Measurements from ENCODE around the gene ZG16. TPM values are rescaled to one million over a fixed set of nuclear protein-coding genes. Genes with fewer than 3 reads are reported as not detected.

ZG16 gene
- total RNA-seq, 1 donor = not detected

GRCh38 chr16:29815793-29816693, 38.0 kb downstream of the ZG16 start, which contains the start of gene PAGR1:
Gene PAGR1, plus strand, starts transcription at chr16:29816152. Its CDS starts 374 bp downstream, at chr16:29816526.
- H3K4me3 ChIP-seq (ENCODE audit: low read length) = peak within 1 kb of the TSS; percentile 88

DNA sequence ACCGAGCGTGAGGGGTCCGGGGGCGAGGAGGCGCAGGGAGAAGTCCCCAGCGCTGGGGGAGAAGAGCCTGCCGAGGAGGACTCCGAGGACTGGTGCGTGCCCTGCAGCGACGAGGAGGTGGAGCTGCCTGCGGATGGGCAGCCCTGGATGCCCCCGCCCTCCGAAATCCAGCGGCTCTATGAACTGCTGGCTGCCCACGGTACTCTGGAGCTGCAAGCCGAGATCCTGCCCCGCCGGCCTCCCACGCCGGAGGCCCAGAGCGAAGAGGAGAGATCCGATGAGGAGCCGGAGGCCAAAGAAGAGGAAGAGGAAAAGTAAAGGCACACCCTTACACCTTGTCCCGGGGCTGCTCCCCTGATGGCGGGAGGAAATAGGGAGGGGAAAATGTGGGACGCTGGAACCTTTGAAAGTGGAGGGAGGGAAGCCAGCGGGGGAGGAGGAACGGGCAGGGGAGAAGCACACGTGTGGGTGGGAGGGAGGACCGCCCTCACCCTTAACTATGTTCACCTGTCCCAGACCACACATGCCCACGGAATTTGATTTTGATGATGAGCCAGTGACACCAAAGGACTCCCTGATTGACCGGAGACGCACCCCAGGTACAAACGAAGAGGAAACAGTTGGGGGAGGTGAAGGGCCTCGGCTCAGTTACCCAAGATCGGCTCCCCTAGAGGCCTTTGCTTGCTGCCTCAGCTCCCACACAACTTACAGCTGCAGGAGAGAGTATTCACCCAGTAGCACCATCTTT, 38.8 kb downstream of the ZG16 start:
- Histone ChIP-seq H3K27me3 (ENCODE audit: insufficient read depth, low read length) (peaks cover 6% of the 10 kb centered on the region), H3K9me3 (ENCODE audit: low read depth, low read length) (no peaks in the 10 kb centered on the region), H3K4me1 (ENCODE audit: insufficient read depth, low read length) (peaks cover 66% of the 10 kb centered on the region), H3K4me3 (ENCODE audit: low read length) (peak overlapping the region; percentile 88)

More at GRCh38 chr16:29815793-29816693, 38.0 kb downstream of the ZG16 start, which contains the start of gene PAGR1:
- Histone ChIP-seq H3K27me3 (ENCODE audit: insufficient read depth, low read length) (peaks cover 6% of the 10 kb centered on the region), H3K4me1 (ENCODE audit: insufficient read depth, low read length) (peaks cover 66% of the 10 kb centered on the region), H3K9me3 (ENCODE audit: low read depth, low read length) (no peaks in the 10 kb centered on the region)

GRCh38 chr16:29818082-29818481, 40.0 kb downstream of the ZG16 start:
- Histone ChIP-seq H3K9me3 (ENCODE audit: low read depth, low read length) (no peaks in the 10 kb centered on the region), H3K4me3 (ENCODE audit: low read length) (no peak overlapping the region), H3K27me3 (ENCODE audit: insufficient read depth, low read length) (no peaks in the 10 kb centered on the region), H3K4me1 (ENCODE audit: insufficient read depth, low read length) (peaks cover 73% of the 10 kb centered on the region)

DNA sequence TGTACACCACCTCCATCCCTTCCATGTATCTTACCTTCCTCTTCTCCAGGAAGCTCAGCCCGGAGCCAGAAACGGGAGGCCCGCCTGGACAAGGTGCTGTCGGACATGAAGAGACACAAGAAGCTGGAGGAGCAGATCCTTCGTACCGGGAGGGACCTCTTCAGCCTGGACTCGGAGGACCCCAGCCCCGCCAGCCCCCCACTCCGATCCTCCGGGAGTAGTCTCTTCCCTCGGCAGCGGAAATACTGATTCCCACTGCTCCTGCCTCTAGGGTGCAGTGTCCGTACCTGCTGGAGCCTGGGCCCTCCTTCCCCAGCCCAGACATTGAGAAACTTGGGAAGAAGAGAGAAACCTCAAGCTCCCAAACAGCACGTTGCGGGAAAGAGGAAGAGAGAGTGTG, 41.5 kb downstream of the ZG16 start:
- Histone ChIP-seq H3K4me1 (ENCODE audit: insufficient read depth, low read length) (peaks cover 86% of the 10 kb centered on the region), H3K4me3 (ENCODE audit: low read length) (no peak overlapping the region), H3K27me3 (ENCODE audit: insufficient read depth, low read length) (no peaks in the 10 kb centered on the region), H3K9me3 (ENCODE audit: low read depth, low read length) (no peaks in the 10 kb centered on the region)

DNA sequence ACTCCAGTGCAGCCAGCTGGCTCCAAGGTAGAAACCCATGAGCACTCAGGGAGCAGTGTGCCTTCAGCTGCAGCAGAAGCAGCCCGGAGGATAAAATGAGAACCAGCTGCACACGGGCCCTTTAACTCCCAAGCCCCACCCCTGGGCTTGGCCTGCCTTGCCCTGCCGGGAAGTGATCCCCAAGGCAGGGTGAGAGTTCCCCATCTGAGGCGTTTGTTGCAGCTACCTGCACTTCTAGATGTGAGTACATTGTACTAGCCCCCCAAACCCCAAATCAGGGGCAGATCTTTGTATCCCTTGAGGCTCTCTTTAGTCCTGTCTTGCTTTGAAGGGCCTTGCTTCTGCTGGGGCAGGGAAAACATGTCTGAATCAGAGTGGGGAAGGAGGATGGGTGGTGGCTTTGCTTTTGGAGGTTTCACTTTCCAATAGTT, 42.2 kb downstream of the ZG16 start, which contains the start of gene MVP:
TSS of gene MVP (plus strand) at position 192 of the 431 bp plus-strand sequence. CDS start 10,088 bp downstream, outside the sequence.
- peaks cover 85% of the 10 kb centered on the region for H3K4me1 ChIP-seq (ENCODE audit: insufficient read depth, low read length)
- H3K27me3 ChIP-seq (ENCODE audit: insufficient read depth, low read length) = no peaks in the 10 kb centered on the region
- no peaks in the 10 kb centered on the region for H3K9me3 ChIP-seq (ENCODE audit: low read depth, low read length)
- peak within 1 kb of the TSS; percentile 61 for H3K4me3 ChIP-seq (ENCODE audit: low read length)

DNA sequence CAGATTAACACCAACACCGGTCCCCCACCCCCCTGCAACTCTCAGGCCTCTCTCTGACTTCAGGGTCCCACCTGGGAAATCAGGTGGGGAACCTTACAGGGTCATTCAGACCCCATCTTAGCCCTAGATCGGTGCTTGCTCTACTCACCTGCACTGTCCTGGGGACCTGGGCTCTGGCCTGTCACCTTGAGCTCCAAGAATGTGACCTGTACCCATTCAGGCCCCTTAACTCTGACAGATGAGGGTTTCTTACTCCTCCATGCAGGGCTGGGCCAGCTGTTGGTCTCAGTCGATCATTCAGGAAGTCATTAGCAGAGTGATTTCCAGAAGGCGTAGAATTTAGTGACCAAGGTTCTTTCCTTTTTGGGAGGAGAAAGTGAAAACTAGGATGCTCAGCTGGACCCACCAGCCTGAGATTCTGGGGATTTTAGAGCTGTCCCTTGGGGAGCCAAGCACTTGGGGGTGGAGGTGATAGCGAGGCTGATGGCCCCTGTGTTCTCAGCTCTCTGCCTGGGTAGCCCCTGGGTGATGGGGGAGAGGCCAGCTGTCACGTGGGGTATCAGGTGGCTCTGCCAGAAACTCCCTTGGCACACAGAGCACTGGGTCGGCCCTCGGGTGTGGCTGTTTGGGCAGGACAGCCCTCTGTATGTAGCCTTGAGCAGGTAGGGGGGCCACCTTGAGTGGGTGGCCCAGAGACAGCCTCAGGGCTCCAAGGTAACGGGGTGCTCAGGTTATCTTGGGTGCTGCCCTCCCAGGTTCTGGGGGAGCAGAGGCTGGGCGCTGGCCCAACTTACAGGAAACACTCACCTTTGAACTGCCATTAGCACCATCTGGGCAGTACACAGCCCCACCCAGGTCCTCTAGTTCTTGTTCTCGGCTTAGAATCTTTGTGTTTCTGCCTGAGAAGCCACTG, 42.9 kb downstream of the ZG16 start:
- no peaks in the 10 kb centered on the region for H3K27me3 ChIP-seq (ENCODE audit: insufficient read depth, low read length)
- no peaks in the 10 kb centered on the region for H3K9me3 ChIP-seq (ENCODE audit: low read depth, low read length)
- H3K4me1 ChIP-seq (ENCODE audit: insufficient read depth, low read length) = peaks cover 89% of the 10 kb centered on the region
- peak overlapping the region; percentile 61 for H3K4me3 ChIP-seq (ENCODE audit: low read length)

DNA sequence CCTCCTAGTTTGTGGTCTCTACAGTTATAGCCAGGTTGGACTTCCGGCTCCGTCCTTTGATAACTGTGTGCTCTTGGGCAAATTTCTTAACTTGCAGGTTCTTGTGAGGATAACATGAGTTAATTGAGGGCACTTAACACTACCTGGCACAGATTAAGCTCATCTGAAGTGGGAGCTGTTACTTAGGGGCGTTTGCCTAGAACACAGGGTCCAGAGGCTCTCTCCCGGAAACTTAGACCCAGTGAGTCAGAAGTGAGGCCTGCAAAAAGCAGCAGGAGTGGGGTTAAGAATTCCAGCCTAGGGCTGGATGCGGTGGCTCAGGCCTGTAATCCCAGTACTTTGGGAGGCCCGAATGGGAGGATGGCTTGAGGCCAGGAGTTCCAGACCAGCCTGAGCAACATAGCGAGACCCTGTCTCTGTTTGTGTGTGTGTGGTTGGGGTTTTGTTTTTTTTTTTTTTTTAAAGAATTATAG, 43.6 kb downstream of the ZG16 start:
- Histone ChIP-seq H3K9me3 (ENCODE audit: low read depth, low read length) (no peaks in the 10 kb centered on the region), H3K27me3 (ENCODE audit: insufficient read depth, low read length) (no peaks in the 10 kb centered on the region), H3K4me1 (ENCODE audit: insufficient read depth, low read length) (peaks cover 93% of the 10 kb centered on the region), H3K4me3 (ENCODE audit: low read length) (peak overlapping the region; percentile 61)

GRCh38 chr16:29824589-29825144, 46.6 kb downstream of the ZG16 start:
- H3K4me3 ChIP-seq (ENCODE audit: low read length) = no peak overlapping the region

DNA sequence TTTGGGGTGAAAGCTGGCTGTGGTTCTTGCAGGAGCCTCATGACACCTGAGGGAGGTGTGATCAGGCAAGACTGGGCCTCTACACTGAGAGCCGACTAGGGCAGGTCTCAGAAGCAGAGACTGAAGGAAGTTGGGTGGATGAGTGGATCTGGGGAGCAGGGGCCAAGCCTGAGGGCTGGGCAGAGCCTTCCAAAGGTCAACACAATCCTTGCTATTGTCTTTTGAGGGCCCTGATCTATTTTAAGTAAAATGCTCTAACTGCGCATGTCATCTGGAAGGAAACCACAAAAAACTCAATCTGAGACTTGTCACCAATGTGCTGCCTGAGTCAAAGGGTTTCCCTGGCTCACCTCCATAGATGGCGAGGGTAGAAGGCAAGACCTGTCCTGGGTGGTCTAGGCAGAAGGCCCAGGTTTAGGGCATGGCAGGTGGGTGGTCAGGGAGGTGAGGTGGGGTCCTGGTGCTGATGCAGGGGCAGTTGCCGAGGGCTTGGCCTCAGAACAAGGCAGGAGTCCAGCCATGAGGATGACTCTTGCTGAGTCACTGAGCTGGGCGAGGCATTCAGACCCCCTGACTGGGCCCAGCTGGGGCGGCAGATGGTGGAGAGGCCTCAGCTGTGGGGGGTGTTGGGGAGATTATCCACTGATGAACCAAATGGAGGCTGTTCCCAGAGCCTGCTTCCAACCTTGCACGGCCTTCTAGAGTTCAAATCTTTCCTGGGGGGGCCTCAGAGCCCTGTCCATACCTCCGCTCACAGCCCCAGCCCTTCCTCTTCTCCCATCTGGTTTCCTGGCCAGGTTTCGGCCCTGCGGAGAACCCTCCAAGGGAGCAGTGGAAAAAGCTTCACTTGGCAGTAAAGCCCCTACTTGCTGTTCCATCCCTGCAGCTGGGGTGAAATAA, 47.3 kb downstream of the ZG16 start:
- Histone ChIP-seq H3K27me3 (ENCODE audit: insufficient read depth, low read length) (no peaks in the 10 kb centered on the region), H3K4me3 (ENCODE audit: low read length) (no peak overlapping the region), H3K4me1 (ENCODE audit: insufficient read depth, low read length) (peaks cover 84% of the 10 kb centered on the region), H3K9me3 (ENCODE audit: low read depth, low read length) (no peaks in the 10 kb centered on the region)

More at GRCh38 chr16:29824589-29825144, 46.6 kb downstream of the ZG16 start:
- Histone ChIP-seq H3K9me3 (ENCODE audit: low read depth, low read length) (no peaks in the 10 kb centered on the region), H3K4me1 (ENCODE audit: insufficient read depth, low read length) (peaks cover 90% of the 10 kb centered on the region), H3K27me3 (ENCODE audit: insufficient read depth, low read length) (no peaks in the 10 kb centered on the region)

DNA sequence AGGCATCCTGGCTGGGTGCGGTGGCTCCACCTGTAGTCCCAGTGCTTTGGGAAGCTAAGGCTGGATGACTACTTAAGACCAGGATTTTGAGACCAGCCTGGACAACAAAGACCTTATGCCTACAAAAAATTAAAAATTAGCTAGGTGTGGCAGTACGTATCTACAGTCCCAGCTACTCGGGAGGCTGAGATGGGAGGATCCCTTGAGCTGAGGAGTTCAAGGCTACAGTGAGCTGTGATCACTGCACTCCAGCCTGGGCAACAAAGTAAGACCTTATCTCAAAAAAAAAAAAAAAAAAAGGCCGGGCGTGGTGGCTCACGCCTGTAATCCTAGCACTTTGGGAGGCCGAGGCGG, 48.3 kb downstream of the ZG16 start:
- no peak overlapping the region for H3K4me3 ChIP-seq (ENCODE audit: low read length)
- H3K27me3 ChIP-seq (ENCODE audit: insufficient read depth, low read length) = no peaks in the 10 kb centered on the region
- H3K4me1 ChIP-seq (ENCODE audit: insufficient read depth, low read length) = peaks cover 76% of the 10 kb centered on the region

DNA sequence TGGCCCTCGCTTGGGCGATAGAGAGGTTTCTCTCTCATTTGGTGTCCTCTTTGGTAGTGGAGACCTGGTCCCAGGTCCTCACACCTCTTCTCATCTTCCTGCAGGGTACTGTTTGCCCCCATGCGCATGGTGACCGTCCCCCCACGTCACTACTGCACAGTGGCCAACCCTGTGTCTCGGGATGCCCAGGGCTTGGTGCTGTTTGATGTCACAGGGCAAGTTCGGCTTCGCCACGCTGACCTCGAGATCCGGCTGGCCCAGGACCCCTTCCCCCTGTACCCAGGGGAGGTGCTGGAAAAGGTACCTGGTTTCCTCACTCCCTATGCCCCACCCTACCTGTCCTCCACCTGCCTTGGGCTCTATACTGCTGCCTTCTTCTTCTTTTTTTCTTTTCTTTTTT, 52.7 kb downstream of the ZG16 start:
- Histone ChIP-seq H3K27me3 (ENCODE audit: insufficient read depth, low read length) (no peaks in the 10 kb centered on the region), H3K9me3 (ENCODE audit: low read depth, low read length) (no peaks in the 10 kb centered on the region), H3K4me1 (ENCODE audit: insufficient read depth, low read length) (peaks cover 33% of the 10 kb centered on the region), H3K4me3 (ENCODE audit: low read length) (no peak overlapping the region)

More for the DNA sequence above, 48.3 kb downstream of the ZG16 start:
- no peaks in the 10 kb centered on the region for H3K9me3 ChIP-seq (ENCODE audit: low read depth, low read length)

- Histone ChIP-seq H3K4me3 (ENCODE audit: low read length) (no peak overlapping the region), H3K27me3 (ENCODE audit: insufficient read depth, low read length) (no peaks in the 10 kb centered on the region), H3K4me1 (ENCODE audit: insufficient read depth, low read length) (peaks cover 26% of the 10 kb centered on the region), H3K9me3 (ENCODE audit: low read depth, low read length) (no peaks in the 10 kb centered on the region)
Observed at GRCh38 chr16:29831490-29831889, 53.4 kb downstream of the ZG16 start.
